ENCODE data around the gene MYCBP2.

Gene MYCBP2

GRCh38 chr13:77185721-77186120 lies 141.2 kb downstream of the MYCBP2 start:
- DNase-seq, result no peak

DNA sequence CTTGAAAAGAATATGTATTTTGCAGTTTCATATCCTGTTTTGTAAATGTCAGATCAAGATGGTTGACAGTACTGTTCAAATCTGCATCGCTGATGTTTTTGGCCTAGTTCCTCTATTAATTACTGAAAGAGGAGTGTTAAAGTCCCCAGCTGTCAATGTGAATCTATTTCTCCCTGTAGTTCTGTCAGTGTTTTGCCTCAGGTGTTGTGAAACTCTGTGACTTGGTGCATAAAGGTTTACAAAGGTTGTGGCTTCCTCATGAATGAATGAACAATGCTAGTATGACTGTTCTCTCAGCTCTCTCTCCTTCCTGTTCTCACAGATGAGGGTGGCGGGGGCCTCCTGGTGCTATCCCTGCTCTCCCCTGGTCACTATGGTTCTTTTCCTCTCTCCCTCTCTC lies 142.4 kb downstream of the MYCBP2 start:
- DNase-seq, result no peak

DNA sequence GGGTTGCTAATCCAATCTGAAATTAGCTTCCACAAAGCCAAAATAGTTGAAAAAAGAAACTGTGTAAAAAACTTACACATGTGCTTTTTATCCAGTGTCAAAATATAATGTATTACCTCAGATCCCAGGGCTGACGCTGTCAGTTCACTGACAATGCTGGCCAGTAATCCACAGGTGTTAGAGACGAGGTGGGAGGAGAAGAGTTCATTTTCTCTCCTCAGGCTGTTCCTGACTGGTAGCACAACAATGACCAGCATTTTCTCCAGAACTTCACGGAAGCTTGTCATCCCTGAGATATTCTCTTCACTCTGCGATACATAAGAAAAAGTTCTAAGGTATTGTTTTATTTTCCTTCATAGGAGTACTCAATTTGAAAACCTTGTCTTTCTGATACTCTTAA lies 146.9 kb downstream of the MYCBP2 start:
- DNase-seq, result no peak

- no peak for DNase-seq
Measured at GRCh38 chr13:77177646-77178045, 149.2 kb downstream of the MYCBP2 start.

GRCh38 chr13:77176350-77176749 lies 150.5 kb downstream of the MYCBP2 start:
- DNase-seq, result no peak

- no peak for DNase-seq
Measured at GRCh38 chr13:77172650-77173049, 154.2 kb downstream of the MYCBP2 start.

DNA sequence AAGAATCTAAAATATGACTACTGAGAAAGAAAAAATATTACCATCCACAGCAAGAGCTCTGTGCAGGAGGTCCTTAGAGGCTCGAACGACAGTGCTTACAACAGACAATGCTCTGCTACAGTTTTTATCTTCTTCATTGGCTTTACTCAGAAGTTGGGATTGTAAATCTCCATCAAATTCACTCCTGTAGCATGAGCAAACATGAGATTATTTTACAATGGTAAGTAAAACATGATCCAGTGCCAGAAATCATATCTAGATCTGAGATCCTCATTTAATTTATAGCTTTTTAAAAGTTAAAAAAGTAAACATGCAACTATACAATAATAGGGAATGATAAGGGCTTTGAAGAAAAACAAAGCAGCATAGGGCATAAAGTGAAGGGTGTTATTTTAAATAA lies 155.4 kb downstream of the MYCBP2 start:
- no peak for DNase-seq

GRCh38 chr13:77168237-77168636 lies 158.7 kb downstream of the MYCBP2 start:
- DNase-seq, result no peak

DNA sequence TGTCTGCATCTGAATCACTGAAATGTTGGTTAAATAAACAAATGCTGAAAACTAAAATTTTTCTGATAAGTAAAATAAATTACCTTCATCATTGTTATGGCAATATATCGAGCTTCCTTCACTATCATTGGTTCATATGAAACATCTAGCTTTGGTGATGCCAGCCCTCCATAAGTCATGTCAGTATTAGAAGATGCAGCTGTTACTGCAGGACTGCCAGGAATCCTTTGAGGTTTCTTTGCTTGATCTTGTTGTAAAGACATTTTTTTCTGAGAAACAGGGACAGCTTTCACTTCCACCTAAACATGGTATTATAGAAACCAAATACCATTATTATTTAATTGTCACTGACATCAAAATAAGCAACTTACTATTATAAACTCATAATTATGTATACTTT lies 176.2 kb downstream of the MYCBP2 start:
- no peak for DNase-seq

DNA sequence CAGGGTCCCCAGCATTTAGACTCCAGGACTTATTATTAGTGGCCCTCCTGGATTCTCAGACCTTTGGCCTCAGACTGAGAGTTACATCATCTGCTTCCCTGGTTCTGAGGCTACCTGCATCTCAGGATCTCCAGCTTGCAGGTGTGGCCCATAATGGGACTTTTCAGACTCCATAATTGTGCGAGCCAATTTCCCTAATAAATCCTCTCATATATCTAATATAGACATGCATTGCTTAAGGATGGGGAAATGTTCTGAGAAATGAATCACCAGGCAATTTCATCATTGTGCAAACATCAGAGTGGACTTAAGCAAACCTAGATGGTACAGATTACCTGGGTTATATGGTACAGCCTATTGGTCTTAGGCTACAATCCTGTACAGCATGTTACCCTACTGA lies 183.5 kb downstream of the MYCBP2 start:
- no peak for DNase-seq

DNA sequence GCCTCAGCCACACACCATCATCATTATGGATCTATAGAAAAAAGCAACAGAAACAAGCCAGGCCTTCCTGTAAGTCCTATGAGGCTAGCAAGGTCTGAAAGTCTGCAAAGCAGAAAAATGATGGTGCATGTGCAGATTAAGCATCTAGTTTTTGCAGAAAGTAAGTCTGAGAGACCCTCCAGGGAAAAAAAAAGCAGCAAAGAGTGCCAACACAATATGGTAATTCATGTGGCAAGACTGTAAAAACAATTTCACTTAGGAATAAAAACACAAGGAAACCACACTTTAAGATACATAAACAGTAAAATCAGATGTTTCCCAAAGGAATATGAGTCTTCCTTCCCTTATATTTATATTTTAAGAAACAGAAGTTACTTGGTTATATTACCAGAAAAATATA lies 187.6 kb downstream of the MYCBP2 start:
- DNase-seq, result no peak

GRCh38 chr13:77138813-77139212 lies 188.1 kb downstream of the MYCBP2 start:
- no peak for DNase-seq

DNA sequence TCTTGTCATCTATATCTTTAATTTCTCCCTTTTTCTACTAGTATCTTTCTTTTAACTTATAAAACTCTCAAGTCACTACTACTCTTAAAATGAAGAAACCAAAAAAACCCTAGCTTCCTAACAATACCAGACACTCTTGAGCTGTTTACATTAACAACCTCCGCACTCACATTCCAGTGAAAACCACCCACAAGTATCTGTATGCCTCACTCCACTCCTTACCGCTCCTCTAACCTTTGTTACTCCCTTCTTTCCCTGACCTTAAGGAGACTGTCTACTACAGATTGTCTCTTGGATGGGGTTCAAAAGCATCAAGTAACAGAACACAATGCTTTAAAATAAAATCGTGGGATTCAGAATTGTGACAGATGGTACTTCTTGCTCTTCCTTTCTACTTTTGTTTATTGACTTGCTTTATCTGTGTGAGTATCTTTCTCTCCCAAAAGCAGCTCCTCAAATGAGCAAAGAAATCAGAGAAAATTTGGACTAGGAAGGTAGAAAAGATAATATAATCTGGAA lies 189.9 kb downstream of the MYCBP2 start:
- no peak for DNase-seq

DNA sequence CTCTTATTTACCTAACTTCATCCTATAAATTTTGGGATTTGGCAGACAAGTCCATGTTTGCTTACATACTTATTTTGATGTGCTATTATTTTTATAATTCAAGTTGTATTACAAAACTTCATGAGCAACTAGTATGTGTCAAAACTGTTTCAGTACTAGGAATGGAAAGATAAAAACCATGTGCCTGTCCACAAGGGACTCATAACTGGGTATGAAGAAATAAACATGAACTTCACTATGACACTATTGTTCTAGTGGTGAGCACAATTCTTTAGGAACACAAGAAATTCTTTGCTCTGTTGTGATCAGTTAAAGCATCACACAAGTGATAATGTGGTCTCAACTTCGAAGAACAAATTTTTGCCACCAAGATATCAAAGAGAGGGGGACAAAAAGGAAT lies 202.5 kb downstream of the MYCBP2 start:
- no peak for DNase-seq

- DNase-seq, result no peak
Measured at GRCh38 chr13:77118134-77118533, 208.8 kb downstream of the MYCBP2 start.

GRCh38 chr13:77114271-77114670 lies 212.6 kb downstream of the MYCBP2 start:
- DNase-seq, result no peak

DNA sequence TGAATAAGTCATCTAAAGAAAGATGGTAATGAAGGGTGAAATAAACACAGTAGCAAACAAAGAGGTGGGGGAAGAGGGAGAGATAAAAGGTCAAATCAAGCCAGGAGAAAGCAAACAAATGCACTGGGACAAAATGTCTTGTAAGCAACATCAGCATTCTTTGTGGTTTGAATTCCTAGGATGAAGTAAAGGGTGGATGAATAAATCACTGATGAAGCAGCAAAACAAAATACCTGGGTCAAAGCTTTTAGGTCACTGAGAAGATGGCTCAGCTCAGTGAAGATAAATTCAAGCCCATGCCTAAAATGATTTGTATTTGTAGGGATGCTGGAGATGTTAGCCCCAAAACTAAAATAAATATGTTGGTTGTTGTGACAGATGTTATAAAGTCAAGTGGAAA lies 213.4 kb downstream of the MYCBP2 start:
- DNase-seq, result no peak

- no peak for DNase-seq
Measured at GRCh38 chr13:77105051-77105450, 221.8 kb downstream of the MYCBP2 start.

- DNase-seq, result no peak
Measured at GRCh38 chr13:77099415-77099814, 227.5 kb downstream of the MYCBP2 start.

- DNase-seq, result no peak
Measured at GRCh38 chr13:77095288-77095687, 231.6 kb downstream of the MYCBP2 start.

- DNase-seq, result no peak
Measured at GRCh38 chr13:77094773-77095172, 232.1 kb downstream of the MYCBP2 start.

DNA sequence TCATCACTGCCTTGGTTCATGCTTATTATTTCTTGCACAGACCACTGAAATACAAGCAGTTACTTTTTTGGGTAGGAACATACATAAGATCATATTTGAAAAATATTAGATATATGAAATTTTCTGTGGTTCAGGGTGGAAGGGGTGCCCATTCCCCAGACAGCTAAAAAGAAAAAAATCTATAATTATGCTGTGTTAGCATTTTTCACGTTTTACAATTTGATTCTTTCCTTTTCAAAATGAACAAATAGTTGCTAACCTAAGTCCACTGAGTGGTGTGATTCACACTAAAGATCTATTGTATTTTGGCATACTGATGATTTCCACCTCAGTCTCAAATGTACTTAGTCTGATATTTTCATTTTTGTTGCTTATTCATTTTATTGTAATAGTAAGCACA lies 233.2 kb downstream of the MYCBP2 start:
- DNase-seq, result no peak

DNA sequence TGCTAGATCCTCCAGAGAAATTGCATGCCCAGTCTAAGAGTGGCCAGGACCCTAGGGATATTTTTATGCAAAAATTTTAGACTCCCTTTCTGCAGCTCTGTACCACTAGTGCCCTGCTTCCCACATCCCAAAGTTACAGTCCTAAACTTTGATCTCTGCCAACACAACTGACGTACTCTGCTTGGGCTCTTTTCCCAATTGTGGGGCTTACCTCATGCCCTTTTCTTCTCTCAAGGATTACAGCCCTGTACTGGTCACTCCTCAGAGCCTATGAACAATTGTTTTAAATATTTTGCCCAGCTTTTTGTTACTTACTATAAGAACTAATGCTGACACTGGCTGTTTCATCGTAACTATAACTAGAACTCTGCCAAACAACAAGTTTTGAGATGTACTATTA lies 242.1 kb downstream of the MYCBP2 start:
- DNase-seq, result no peak

GRCh38 chr13:77079902-77080413 lies 246.9 kb downstream of the MYCBP2 start:
- no peak for DNase-seq

DNA sequence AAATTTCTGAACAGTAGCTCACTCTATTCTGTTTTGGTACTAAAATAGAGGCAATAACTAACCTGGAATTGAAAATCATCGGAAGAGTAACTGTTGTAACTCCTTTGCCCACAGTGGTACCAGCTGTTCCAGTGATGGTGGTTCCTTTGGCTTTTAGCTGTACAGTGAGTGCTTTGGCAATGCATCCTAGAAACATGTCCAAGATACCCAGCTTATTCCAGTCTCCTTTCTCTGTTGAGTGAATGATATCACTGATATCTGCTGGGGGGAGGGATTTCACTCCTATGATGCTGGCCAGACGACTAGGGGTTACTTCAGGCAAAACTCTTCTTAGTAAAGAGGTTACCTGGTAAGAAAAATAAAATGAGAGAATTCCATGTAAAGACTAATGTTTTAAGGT lies 259.4 kb downstream of the MYCBP2 start:
- no peak for DNase-seq

Measured in DMS153 (cell line).